Parathyroid adenoma (tissue), 2 donors: ENCODE data around the gene GLUL.

Source experiments
- H2AFZ ChIP-seq: fragments of 300-600 bp; sonication (generic); one replicate; pipeline ENCODE4 v1.7.0; 2017; ENCODE audit warnings: antibody characterized with exemption, mild to moderate bottlenecking
- H3K27ac ChIP-seq: fragments of 300-600 bp; sonication (generic); one replicate; pipeline ENCODE4 v1.7.0; 2017
- H3K27me3 ChIP-seq: fragments of 300-600 bp; sonication (generic); one replicate; pipeline ENCODE4 v1.7.0; 2017; ENCODE audit warnings: low read length; ENCODE audit not compliant: control insufficient read depth, insufficient read depth
- H3K36me3 ChIP-seq: fragments of 300-600 bp; sonication (generic); one replicate; pipeline ENCODE4 v1.7.0; 2017; ENCODE audit warnings: low read length; ENCODE audit not compliant: control insufficient read depth, insufficient read depth
- H3K4me1 ChIP-seq: fragments of 300-600 bp; sonication (generic); one replicate; pipeline ENCODE4 v1.7.0; 2017; ENCODE audit warnings: control low read depth
- H3K4me2 ChIP-seq: fragments of 300-600 bp; sonication (generic); one replicate; pipeline ENCODE4 v1.7.0; 2017; ENCODE audit warnings: low read length
- H3K4me3 ChIP-seq: fragments of 300-600 bp; sonication (generic); one replicate; pipeline ENCODE4 v1.7.0; 2017; ENCODE audit warnings: low read depth, low read length
- H3K79me2 ChIP-seq: fragments of 300-600 bp; sonication (generic); one replicate; pipeline ENCODE4 v1.7.0; 2017; ENCODE audit warnings: control low read depth
- H3K9ac ChIP-seq: fragments of 300-600 bp; sonication (generic); one replicate; pipeline ENCODE4 v1.7.0; 2017; ENCODE audit warnings: mild to moderate bottlenecking
- H3K9me3 ChIP-seq: fragments of 300-600 bp; sonication (generic); one replicate; pipeline ENCODE4 v1.7.0; 2017; ENCODE audit warnings: low read length; ENCODE audit not compliant: control insufficient read depth
- TF ChIP-seq, protein P1 (sequence below): fragments of 300-600 bp; sonication (generic); IDR thresholded peaks from one replicate; pipeline ENCODE4 v1.7.0; 2017; ENCODE audit warnings: antibody characterized with exemption, mild to moderate bottlenecking
- donor health status: primary hyperparathyroidism.

Gene GLUL

DNA sequence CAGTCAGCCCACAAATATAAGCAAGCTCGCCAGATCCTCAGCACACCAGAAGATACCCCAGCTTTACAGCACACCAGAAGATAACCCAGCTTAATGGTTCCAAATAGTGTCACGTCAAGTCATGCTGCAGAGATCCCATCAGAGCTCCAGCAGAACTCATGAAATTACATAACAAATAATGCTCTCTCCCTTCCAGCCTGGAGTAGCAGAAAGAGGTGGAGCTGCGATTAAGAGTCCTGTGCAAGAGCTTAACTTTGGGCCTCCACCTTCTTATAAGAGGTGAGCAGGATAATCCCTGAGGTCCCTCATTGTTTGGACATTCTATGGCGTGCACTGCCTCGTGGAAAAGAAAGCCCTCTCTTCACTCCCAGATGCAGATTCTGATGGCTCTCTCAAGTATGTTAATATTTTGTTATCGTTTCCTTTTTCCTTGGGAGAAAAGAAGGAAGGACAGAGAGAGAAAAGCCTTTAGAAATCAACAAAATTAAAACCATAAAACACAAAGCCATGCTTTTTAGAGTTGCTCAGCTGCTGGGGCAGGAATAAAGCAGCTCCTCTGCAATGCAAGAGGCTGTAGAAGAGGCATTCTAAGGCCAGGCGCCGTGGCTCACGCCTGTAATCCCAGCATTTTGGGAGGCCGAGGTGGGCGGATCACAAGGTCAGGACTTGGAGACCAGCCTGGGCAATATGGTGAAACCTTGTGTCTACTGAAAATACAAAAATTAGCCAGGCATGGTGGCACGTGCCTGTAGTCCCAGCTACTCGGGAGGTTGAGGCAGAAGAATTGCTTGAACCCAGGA is 59.1 kb downstream of the GLUL start:
- Histone ChIP-seq H3K36me3 (no peaks in the 10 kb centered on the region), H3K9me3 (no peaks in the 10 kb centered on the region), H3K4me3 (no peak overlapping the region), H2AFZ (no peak overlapping the region), H3K9ac (no peak overlapping the region), H3K27ac (no peak overlapping the region), H3K4me2 (no peak overlapping the region), H3K4me1 (no peaks in the 10 kb centered on the region), H3K27me3 (no peaks in the 10 kb centered on the region), H3K79me2 (no peaks in the 10 kb centered on the region)
- TF ChIP-seq, protein P1, sequence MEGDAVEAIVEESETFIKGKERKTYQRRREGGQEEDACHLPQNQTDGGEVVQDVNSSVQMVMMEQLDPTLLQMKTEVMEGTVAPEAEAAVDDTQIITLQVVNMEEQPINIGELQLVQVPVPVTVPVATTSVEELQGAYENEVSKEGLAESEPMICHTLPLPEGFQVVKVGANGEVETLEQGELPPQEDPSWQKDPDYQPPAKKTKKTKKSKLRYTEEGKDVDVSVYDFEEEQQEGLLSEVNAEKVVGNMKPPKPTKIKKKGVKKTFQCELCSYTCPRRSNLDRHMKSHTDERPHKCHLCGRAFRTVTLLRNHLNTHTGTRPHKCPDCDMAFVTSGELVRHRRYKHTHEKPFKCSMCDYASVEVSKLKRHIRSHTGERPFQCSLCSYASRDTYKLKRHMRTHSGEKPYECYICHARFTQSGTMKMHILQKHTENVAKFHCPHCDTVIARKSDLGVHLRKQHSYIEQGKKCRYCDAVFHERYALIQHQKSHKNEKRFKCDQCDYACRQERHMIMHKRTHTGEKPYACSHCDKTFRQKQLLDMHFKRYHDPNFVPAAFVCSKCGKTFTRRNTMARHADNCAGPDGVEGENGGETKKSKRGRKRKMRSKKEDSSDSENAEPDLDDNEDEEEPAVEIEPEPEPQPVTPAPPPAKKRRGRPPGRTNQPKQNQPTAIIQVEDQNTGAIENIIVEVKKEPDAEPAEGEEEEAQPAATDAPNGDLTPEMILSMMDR = no peak
